AG09309 (cell line): Measurements from ENCODE around the gene ACTRT2.

Source experiments
- DNase-seq: peaks from one replicate; pipeline ENCODE4 v3.0.0-alpha.2; 2010; ENCODE audit warnings: low read depth
- H3K4me3 ChIP-seq: 2 replicates; pipeline ENCODE4 v1.5.1; 2011; ENCODE audit warnings: mild to moderate bottlenecking, low read depth, low read length, moderate library complexity; ENCODE audit not compliant: control insufficient read depth
- CTCF ChIP-seq: IDR thresholded peaks from 2 replicates; pipeline ENCODE4 v1.5.1; 2011; ENCODE audit warnings: mild to moderate bottlenecking, low read depth, low read length, inconsistent platforms; ENCODE audit not compliant: insufficient read depth, control insufficient read depth; ENCODE audit errors: missing control alignments

Gene ACTRT2

GRCh38 chr1:3060601-3061551, 39.6 kb downstream of the ACTRT2 start:
- no peak for DNase-seq
- no peak for TF ChIP-seq CTCF
- no peak overlapping the region for H3K4me3 ChIP-seq

GRCh38 chr1:3061566-3061965, 40.3 kb downstream of the ACTRT2 start:
- no peak overlapping the region for H3K4me3 ChIP-seq
- no peak for TF ChIP-seq CTCF
- no peak for DNase-seq

- TF ChIP-seq CTCF: no peak
- no peak for DNase-seq
- H3K4me3 ChIP-seq: no peak overlapping the region
These were observed 40.8 kb downstream of the ACTRT2 start for GRCh38 chr1:3061981-3062615.

- H3K4me3 ChIP-seq: no peak overlapping the region
- TF ChIP-seq CTCF: no peak
- no peak for DNase-seq
These were observed 41.5 kb downstream of the ACTRT2 start for GRCh38 chr1:3062616-3063378.

- DNase-seq: no peak
- no peak overlapping the region for H3K4me3 ChIP-seq
- no peak for TF ChIP-seq CTCF
These were observed 42.4 kb downstream of the ACTRT2 start for GRCh38 chr1:3063379-3064295.
